Measurements from ENCODE around the gene PIERCE2. TPM values are rescaled to one million over a fixed set of nuclear protein-coding genes. Genes with fewer than 3 reads are reported as not detected.
"Not testable (repeated sequence)": the region's sequence is repeated elsewhere in the genome, so short reads cannot be mapped to it uniquely, and the experiment has no call there.

The PIERCE2 gene
- total RNA-seq, 1 donor from 2014 or later, result 1.9 TPM

DNA sequence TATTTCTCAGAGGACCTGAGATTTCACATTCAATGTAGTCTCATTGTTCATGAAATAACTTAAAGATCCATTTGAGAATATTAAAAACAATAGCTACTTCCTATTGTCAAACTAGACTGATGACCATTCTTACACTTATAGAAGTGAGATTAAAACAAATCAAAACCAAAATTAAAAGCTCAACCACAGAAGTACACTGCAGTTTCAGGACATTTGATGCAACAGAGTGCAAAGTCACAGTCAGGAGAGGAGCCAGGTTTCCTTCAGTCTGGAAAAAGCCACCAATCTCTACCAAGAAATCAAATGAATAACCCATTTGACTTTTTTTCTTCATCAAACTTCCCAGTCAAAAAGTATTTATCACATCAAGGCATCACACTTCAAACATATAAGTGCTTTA, 5.6 kb upstream of the PIERCE2 start:
- no peak for DNase-seq
- Mint-ChIP-seq H3K27ac (ENCODE audit: unreplicated experiment) (no peak overlapping the region), H3K27me3 (ENCODE audit: unreplicated experiment) (peaks cover 4% of the 10 kb centered on the region), H3K4me3 (ENCODE audit: unreplicated experiment) (no peak overlapping the region), H3K9me3 (ENCODE audit: unreplicated experiment) (peaks cover 4% of the 10 kb centered on the region), H3K36me3 (ENCODE audit: unreplicated experiment) (no peaks in the 10 kb centered on the region), H3K4me1 (ENCODE audit: low read depth, unreplicated experiment) (peaks cover 12% of the 10 kb centered on the region)
- TF ChIP-seq, protein P1, sequence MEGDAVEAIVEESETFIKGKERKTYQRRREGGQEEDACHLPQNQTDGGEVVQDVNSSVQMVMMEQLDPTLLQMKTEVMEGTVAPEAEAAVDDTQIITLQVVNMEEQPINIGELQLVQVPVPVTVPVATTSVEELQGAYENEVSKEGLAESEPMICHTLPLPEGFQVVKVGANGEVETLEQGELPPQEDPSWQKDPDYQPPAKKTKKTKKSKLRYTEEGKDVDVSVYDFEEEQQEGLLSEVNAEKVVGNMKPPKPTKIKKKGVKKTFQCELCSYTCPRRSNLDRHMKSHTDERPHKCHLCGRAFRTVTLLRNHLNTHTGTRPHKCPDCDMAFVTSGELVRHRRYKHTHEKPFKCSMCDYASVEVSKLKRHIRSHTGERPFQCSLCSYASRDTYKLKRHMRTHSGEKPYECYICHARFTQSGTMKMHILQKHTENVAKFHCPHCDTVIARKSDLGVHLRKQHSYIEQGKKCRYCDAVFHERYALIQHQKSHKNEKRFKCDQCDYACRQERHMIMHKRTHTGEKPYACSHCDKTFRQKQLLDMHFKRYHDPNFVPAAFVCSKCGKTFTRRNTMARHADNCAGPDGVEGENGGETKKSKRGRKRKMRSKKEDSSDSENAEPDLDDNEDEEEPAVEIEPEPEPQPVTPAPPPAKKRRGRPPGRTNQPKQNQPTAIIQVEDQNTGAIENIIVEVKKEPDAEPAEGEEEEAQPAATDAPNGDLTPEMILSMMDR (IDR thresholded peaks at IDR 0.05; ENCODE audit: partially characterized antibody, unreplicated experiment), result no peak

DNA sequence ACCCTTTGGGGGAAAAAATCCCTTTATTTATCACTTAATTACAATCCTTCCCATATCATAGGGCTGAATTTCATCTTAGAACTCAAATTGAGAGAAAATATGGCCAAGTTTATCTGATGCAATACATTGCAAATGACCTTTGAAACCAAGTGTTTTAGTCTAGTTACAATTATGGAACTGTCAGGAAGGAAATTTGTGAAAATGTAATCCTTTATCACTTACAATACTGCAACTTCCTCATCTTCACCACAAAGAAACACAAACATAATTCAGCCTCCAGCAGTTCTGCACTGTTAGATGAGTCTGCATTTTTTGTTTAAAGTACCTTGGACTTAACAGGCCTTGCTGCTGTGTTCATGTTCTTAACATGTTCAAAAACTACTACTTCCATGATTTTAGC, 4.8 kb upstream of the PIERCE2 start:
- Mint-ChIP-seq H3K9me3 (ENCODE audit: unreplicated experiment) (peaks cover 4% of the 10 kb centered on the region), H3K4me1 (ENCODE audit: low read depth, unreplicated experiment) (peaks cover 12% of the 10 kb centered on the region), H3K4me3 (ENCODE audit: unreplicated experiment) (peak overlapping the region; percentile 53), H3K27ac (ENCODE audit: unreplicated experiment) (no peak overlapping the region), H3K36me3 (ENCODE audit: unreplicated experiment) (no peaks in the 10 kb centered on the region), H3K27me3 (ENCODE audit: unreplicated experiment) (peaks cover 5% of the 10 kb centered on the region)
- DNase-seq, result no peak
- TF ChIP-seq, protein P1 (IDR thresholded peaks at IDR 0.05; ENCODE audit: partially characterized antibody, unreplicated experiment), result no peak

- DNase-seq, result no peak
- peaks cover 7% of the 10 kb centered on the region for H3K27me3 Mint-ChIP-seq (ENCODE audit: unreplicated experiment)
Measured at GRCh38 chr15:55407498-55408011, 740 bp upstream of the PIERCE2 start.

DNA sequence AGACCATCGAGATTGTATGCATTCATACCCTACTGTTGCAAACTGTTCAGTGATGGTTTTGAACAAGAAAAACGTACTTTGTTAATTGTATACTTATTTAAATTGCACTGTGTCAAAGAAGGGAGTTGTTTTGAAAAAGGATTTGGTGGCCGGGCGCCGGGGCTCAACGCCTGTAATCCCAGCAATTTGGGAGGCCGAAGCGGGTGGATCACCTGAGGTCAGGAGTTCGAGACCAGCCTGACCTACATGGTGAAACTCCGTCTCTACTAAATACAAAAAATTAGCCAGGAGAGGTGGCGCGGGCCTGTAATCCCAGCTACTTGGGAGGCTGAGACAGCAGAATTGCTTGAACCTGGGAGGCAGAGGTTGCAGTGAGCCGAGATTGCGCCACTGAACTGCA, 681 bp downstream of the PIERCE2 start:
- peak overlapping the region; percentile 96 for H3K4me3 Mint-ChIP-seq (ENCODE audit: unreplicated experiment)
- DNase-seq; H3K27me3 Mint-ChIP-seq (ENCODE audit: unreplicated experiment); H3K4me1 Mint-ChIP-seq (ENCODE audit: low read depth, unreplicated experiment); H3K9me3 Mint-ChIP-seq (ENCODE audit: unreplicated experiment); H3K36me3 Mint-ChIP-seq (ENCODE audit: unreplicated experiment): not testable (repeated sequence)
- H3K27ac Mint-ChIP-seq (ENCODE audit: unreplicated experiment), result peak overlapping the region; percentile 97

More at GRCh38 chr15:55407498-55408011, 740 bp upstream of the PIERCE2 start:
- Mint-ChIP-seq H3K27ac (ENCODE audit: unreplicated experiment) (peak overlapping the region; percentile 98), H3K4me3 (ENCODE audit: unreplicated experiment) (peak overlapping the region; percentile 96), H3K9me3 (ENCODE audit: unreplicated experiment) (peaks cover 4% of the 10 kb centered on the region), H3K36me3 (ENCODE audit: unreplicated experiment) (no peaks in the 10 kb centered on the region), H3K4me1 (ENCODE audit: low read depth, unreplicated experiment) (peaks cover 14% of the 10 kb centered on the region)
- TF ChIP-seq, protein P1 (IDR thresholded peaks at IDR 0.05; ENCODE audit: partially characterized antibody, unreplicated experiment), result no peak

GRCh38 chr15:55417678-55418077, 9.4 kb downstream of the PIERCE2 start:
- H3K27ac Mint-ChIP-seq (ENCODE audit: unreplicated experiment), result peak overlapping the region; percentile 48
- not testable (repeated sequence) for DNase-seq; H3K4me1 Mint-ChIP-seq (ENCODE audit: low read depth, unreplicated experiment); H3K36me3 Mint-ChIP-seq (ENCODE audit: unreplicated experiment); H3K4me3 Mint-ChIP-seq (ENCODE audit: unreplicated experiment); H3K27me3 Mint-ChIP-seq (ENCODE audit: unreplicated experiment); H3K9me3 Mint-ChIP-seq (ENCODE audit: unreplicated experiment)

GRCh38 chr15:55420171-55420866, 12.0 kb downstream of the PIERCE2 start:
- H3K9me3 Mint-ChIP-seq (ENCODE audit: unreplicated experiment), result no peaks in the 10 kb centered on the region
- H3K27ac Mint-ChIP-seq (ENCODE audit: unreplicated experiment), result no peak overlapping the region
- H3K36me3 Mint-ChIP-seq (ENCODE audit: unreplicated experiment), result no peaks in the 10 kb centered on the region
- DNase-seq, result no peak
- H3K27me3 Mint-ChIP-seq (ENCODE audit: unreplicated experiment), result no peaks in the 10 kb centered on the region
- H3K4me1 Mint-ChIP-seq (ENCODE audit: low read depth, unreplicated experiment), result peaks cover 7% of the 10 kb centered on the region
- TF ChIP-seq, protein P1 (IDR thresholded peaks at IDR 0.05; ENCODE audit: partially characterized antibody, unreplicated experiment), result no peak
- H3K4me3 Mint-ChIP-seq (ENCODE audit: unreplicated experiment), result no peak overlapping the region
